H1 (cell line): ENCODE data around the gene FREM2. TPM values are rescaled to one million over a fixed set of nuclear protein-coding genes. Genes with fewer than 3 reads are reported as not detected.

Source experiments
- CTCF ChIA-PET: fragments of 300-600 bp; sonication (Branson Sonifier 250); formaldehyde crosslinking; loops from one replicate; lab custom pipeline; 2021; ENCODE audit not compliant: partially characterized antibody; lab: Charles Lee
- POLR2A ChIA-PET: fragments of 300-600 bp; sonication (Branson Sonifier 250); formaldehyde crosslinking; loops from one replicate; lab custom pipeline; 2021; ENCODE audit warnings: inconsistent platforms; ENCODE audit not compliant: partially characterized antibody; lab: Charles Lee
- DNase-seq, 2 experiments: peaks; one replicate each; pipeline versions ENCODE4 v3.0.0 to v3.0.0-alpha.2; 2010 to 2022; ENCODE audit warnings: low spot score in 2 of 2, low read depth in 1 of 2, mixed read lengths in 1 of 2
- FAIRE-seq: peaks from 2 replicates; lab custom pipeline; 2011; peaks lifted over from hg19 to GRCh38; lab: Jason Lieb, UNC
- H2AFZ ChIP-seq: 2 replicates; pipeline ENCODE4 v1.8.1; 2012; ENCODE audit warnings: low read length, inconsistent platforms
- H2AK5ac ChIP-seq: 2 replicates; pipeline ENCODE4 v1.6.1; 2013; ENCODE audit warnings: low read depth, low read length
- H2BK120ac ChIP-seq: replicated peaks from 2 replicates; pipeline ENCODE3; 2013; ENCODE audit warnings: low read depth, low read length, inconsistent platforms
- H2BK12ac ChIP-seq: 2 replicates; pipeline ENCODE4 v1.6.1; 2013; ENCODE audit warnings: low read depth, low read length
- H2BK15ac ChIP-seq: 2 replicates; pipeline ENCODE4 v1.6.1; 2013; ENCODE audit warnings: low read length
- H2BK20ac ChIP-seq: 2 replicates; pipeline ENCODE4 v1.6.1; 2013; ENCODE audit warnings: low read length
- H2BK5ac ChIP-seq: 2 replicates; pipeline ENCODE4 v1.6.1; 2013; ENCODE audit warnings: low read depth, low read length
- H3K14ac ChIP-seq: 2 replicates; pipeline ENCODE4 v1.6.1; 2013; ENCODE audit warnings: inconsistent platforms; ENCODE audit not compliant: insufficient read length
- H3K18ac ChIP-seq: 2 replicates; pipeline ENCODE4 v1.6.1; 2013; ENCODE audit warnings: low read length; ENCODE audit errors: extremely low read depth
- H3K23ac ChIP-seq: 2 replicates; pipeline ENCODE4 v1.6.1; 2013; ENCODE audit warnings: inconsistent platforms; ENCODE audit not compliant: insufficient read length
- H3K23me2 ChIP-seq: 2 replicates; pipeline ENCODE4 v1.6.1; 2013; ENCODE audit warnings: low read depth, low read length
- H3K27ac ChIP-seq: 2 replicates; pipeline ENCODE4 v1.6.1; 2011; ENCODE audit warnings: low read depth, low read length, inconsistent platforms
- H3K27me3 ChIP-seq, 4 experiments: replicated peaks in 1 of 4; 1 replicate in 1 of 4; 2 replicates in 3 of 4; pipeline versions ENCODE4 v1.6.1 to v1.8.1; 2011 to 2013; ENCODE audit warnings: low read length in 3 of 4, mild to moderate bottlenecking in 3 of 4, inconsistent platforms in 2 of 4, mixed read lengths in 2 of 4, moderate library complexity in 1 of 4; ENCODE audit not compliant: control insufficient read depth in 3 of 4, insufficient read depth in 3 of 4; ENCODE audit errors: extremely low read depth in 1 of 4
- H3K36me3 ChIP-seq, 4 experiments: 2 replicates each; pipeline versions ENCODE4 v1.6.1 to v1.8.1; 2011 to 2013; ENCODE audit warnings: mild to moderate bottlenecking in 4 of 4, low read length in 3 of 4, moderate library complexity in 2 of 4, control low read depth in 1 of 4, inconsistent platforms in 1 of 4; ENCODE audit not compliant: insufficient read depth in 4 of 4, control insufficient read depth in 2 of 4
- H3K4ac ChIP-seq: replicated peaks from 2 replicates; pipeline ENCODE3; 2013; ENCODE audit warnings: low read length, low read depth, mixed read lengths, inconsistent platforms; ENCODE audit not compliant: insufficient read length
- H3K4me1 ChIP-seq, 4 experiments: replicated peaks in 1 of 4; 1 replicate in 1 of 4; 2 replicates in 3 of 4; pipeline versions ENCODE4 v1.6.1 to v1.8.1; 2011 to 2013; ENCODE audit warnings: low read length in 3 of 4, inconsistent platforms in 2 of 4, mixed read lengths in 1 of 4; ENCODE audit not compliant: insufficient read depth in 4 of 4, control insufficient read depth in 3 of 4
- H3K4me2 ChIP-seq, 2 experiments: 2 replicates each; pipeline versions ENCODE4 v1.6.1 to v1.8.1; 2011 to 2013; ENCODE audit warnings: low read depth in 2 of 2, low read length in 2 of 2, control low read depth in 1 of 2, inconsistent platforms in 1 of 2, mild to moderate bottlenecking in 1 of 2; ENCODE audit not compliant: insufficient read depth in 1 of 2
- H3K4me3 ChIP-seq, 4 experiments: fragments of 200-600, 300-600 bp in 1 of 4; sonication (generic), shearing (Covaris generic), sonication (Bioruptor Twin) in 1 of 4; 2 replicates each; pipeline versions ENCODE4 v1.5.1 to v1.8.1; 2011 to 2016; ENCODE audit warnings: low read length in 4 of 4, low read depth in 3 of 4, control low read depth in 2 of 4, inconsistent platforms in 2 of 4, mild to moderate bottlenecking in 2 of 4, mixed read lengths in 1 of 4, moderate library complexity in 1 of 4; ENCODE audit not compliant: insufficient read depth in 2 of 4; ENCODE audit errors: extremely low read depth in 1 of 4
- H3K56ac ChIP-seq: replicated peaks from 2 replicates; pipeline ENCODE3; 2013; ENCODE audit warnings: low read depth, mild to moderate bottlenecking, mixed read lengths, low read length, inconsistent platforms; ENCODE audit not compliant: insufficient read length
- H3K79me1 ChIP-seq: 2 replicates; pipeline ENCODE4 v1.6.1; 2013; ENCODE audit warnings: low read depth, low read length, control low read depth
- H3K79me2 ChIP-seq, 2 experiments: 2 replicates each; pipeline versions ENCODE4 v1.6.1 to v1.8.1; 2012 to 2013; ENCODE audit warnings: low read length in 2 of 2, mild to moderate bottlenecking in 2 of 2, inconsistent platforms in 1 of 2; ENCODE audit not compliant: insufficient read depth in 2 of 2, control insufficient read depth in 1 of 2
- H3K9ac ChIP-seq, 4 experiments: replicated peaks in 1 of 4; 1 replicate in 1 of 4; 2 replicates in 3 of 4; pipeline versions ENCODE4 v1.6.1 to v1.8.1; 2011 to 2013; ENCODE audit warnings: low read depth in 3 of 4, low read length in 3 of 4, control low read depth in 2 of 4, mild to moderate bottlenecking in 2 of 4, moderate library complexity in 2 of 4, inconsistent platforms in 1 of 4; ENCODE audit errors: extremely low read depth in 1 of 4
- H3K9me3 ChIP-seq, 2 experiments: 2 replicates each; pipeline versions ENCODE4 v1.6.1 to v1.8.1; 2012 to 2013; ENCODE audit warnings: mild to moderate bottlenecking in 2 of 2, moderate library complexity in 2 of 2, control low read depth in 1 of 2, inconsistent platforms in 1 of 2, low read depth in 1 of 2, low read length in 1 of 2, mixed read lengths in 1 of 2; ENCODE audit not compliant: insufficient read depth in 2 of 2
- H4K20me1 ChIP-seq, 2 experiments: replicated peaks in 1 of 2; 2 replicates each; pipeline versions ENCODE3 to v1.8.1; 2011 to 2013; ENCODE audit warnings: inconsistent platforms in 2 of 2, low read length in 2 of 2, mild to moderate bottlenecking in 1 of 2; ENCODE audit not compliant: insufficient read depth in 2 of 2, control insufficient read depth in 1 of 2
- H4K5ac ChIP-seq: 2 replicates; pipeline ENCODE4 v1.6.1; 2013; ENCODE audit warnings: low read length, low read depth, mixed read lengths, inconsistent platforms; ENCODE audit not compliant: insufficient read length
- H4K8ac ChIP-seq: 2 replicates; pipeline ENCODE4 v1.8.0; 2013; ENCODE audit warnings: mild to moderate bottlenecking, moderate library complexity, low read length, inconsistent platforms; ENCODE audit not compliant: insufficient read depth; ENCODE audit errors: extremely low read depth
- H4K91ac ChIP-seq: replicated peaks from 2 replicates; pipeline ENCODE3; 2013; ENCODE audit warnings: low read length, mixed read lengths, inconsistent platforms; ENCODE audit not compliant: insufficient read length
- KDM4A ChIP-seq: IDR thresholded peaks from one replicate; pipeline ENCODE4 v1.7.1; 2012; ENCODE audit warnings: low read depth, mild to moderate bottlenecking, moderate library complexity, low read length, inconsistent platforms; ENCODE audit not compliant: severe bottlenecking
- WGBS, 2 experiments: shearing (Covaris generic) in 1 of 2; methylation state at CpG; one replicate each; pipeline versions ENCODE4 v1.1.6 to v1.1.7; 2013 to 2015; ENCODE audit warnings: low lambda C conversion rate in 2 of 2, mixed read lengths in 2 of 2, inconsistent platforms in 1 of 2, low coverage in 1 of 2, missing lambda C conversion rate in 1 of 2; ENCODE audit not compliant: insufficient replicate concordance in 2 of 2, insufficient coverage in 1 of 2, insufficient read length in 1 of 2; ENCODE audit errors: extremely low coverage in 1 of 2, missing lambda C conversion rate in 1 of 2; 5-methylcytosine and 5-hydroxymethylcytosine counted together
- polyA plus RNA-seq, 7 experiments: library from polyadenylated mRNA; depleted of rRNA in 3 of 7; stranded (reverse) in 5 of 7; unstranded in 2 of 7; fragments of >200 nt in 5 of 7; fragments of 200-250 nt in 2 of 7; gene quantifications; 1 replicate in 5 of 7; 2 replicates in 1 of 7; 4 replicates in 1 of 7; pipeline versions ENCODE4 v1.2.1 to v1.2.3, GENCODE V29; 2011 to 2013; ENCODE audit warnings: missing spikeins in 2 of 7, mixed read lengths in 2 of 7
- total RNA-seq: library from RNA; stranded (reverse); fragmentation: NEBNext Ultra II Directional; extraction: Animal tissue kit (Norgen Biotek cat#: 25700); gene quantifications from 2 replicates; pipeline ENCODE4 v1.2.1, GENCODE V29; 2021

The FREM2 gene
- total and polyA plus RNA-seq, 2 of the 8 experiments (the other 6 are each of a cell fraction or from before 2014, with no cell fraction given): 11.6 to 22.8 TPM

DNA sequence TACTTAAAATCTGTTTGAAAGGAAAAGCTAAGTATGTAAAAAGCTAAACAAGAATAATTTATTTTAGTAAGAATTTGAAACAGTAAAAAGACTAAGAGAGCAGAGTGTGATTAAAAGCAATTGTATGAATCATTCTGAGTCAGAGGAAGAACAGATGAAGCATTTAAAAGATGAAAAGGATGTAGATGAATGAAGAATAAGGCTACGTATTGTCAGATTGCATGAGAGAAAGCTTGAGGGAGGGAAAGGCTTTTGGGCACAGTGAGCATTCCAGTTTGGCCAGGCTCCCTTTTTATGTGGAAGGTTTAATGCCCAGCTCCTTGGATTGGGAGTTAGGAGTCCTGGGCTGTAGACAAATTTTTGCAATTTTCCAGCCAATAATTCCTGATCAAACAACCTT is 117.7 kb downstream of the FREM2 start:
- H3K56ac ChIP-seq: no peak overlapping the region
- FAIRE-seq: no peak
- H3K27me3 ChIP-seq: no peaks in the 10 kb centered on the region
- CTCF ChIA-PET: interaction anchor here (1.7 kb wide), 1 partner anchor 118 kb away, joined by 4 read pairs; no protein-coding TSS in a partner anchor
- DNase-seq: no peak
- no peak overlapping the region for H2AK5ac ChIP-seq
- no peaks in the 10 kb centered on the region for H3K36me3 ChIP-seq
- no peak overlapping the region for H3K9ac ChIP-seq
- no peak overlapping the region for H2AFZ ChIP-seq
- H3K23me2 ChIP-seq: no peaks in the 10 kb centered on the region
- no peaks in the 10 kb centered on the region for H3K79me2 ChIP-seq
- H2BK12ac ChIP-seq: no peak overlapping the region
- 65% methylated on average over 1 of the region's 1 CpG; no CpG with 5 or more reads in 1 of the 2 experiments for WGBS, 2 experiments
- no peaks in the 10 kb centered on the region; a peak in 1 of 4 replicates for H3K9me3 ChIP-seq
- no peak overlapping the region for H3K18ac ChIP-seq
- H2BK15ac ChIP-seq: no peak overlapping the region
- no peaks in the 10 kb centered on the region for H3K79me1 ChIP-seq
- H3K23ac ChIP-seq: no peak overlapping the region
- no peak overlapping the region for H3K4ac ChIP-seq
- H3K14ac ChIP-seq: no peak overlapping the region
- H3K27ac ChIP-seq: no peak overlapping the region
- H3K4me3 ChIP-seq: no peak overlapping the region
- no peaks in the 10 kb centered on the region for H4K20me1 ChIP-seq
- H3K4me2 ChIP-seq: no peak overlapping the region; a peak in 1 of 4 replicates
- no peak overlapping the region for H2BK20ac ChIP-seq
- peaks cover 4 to 18% (median 6%) of the 10 kb centered on the region in 4 experiments; a peak in 6 of 7 replicates for H3K4me1 ChIP-seq
- H4K5ac ChIP-seq: no peak overlapping the region
- no peak overlapping the region for H4K8ac ChIP-seq
- no peak overlapping the region for H2BK5ac ChIP-seq
- H2BK120ac ChIP-seq: peak overlapping the region; percentile 70
- POLR2A ChIA-PET: no interaction called here
- H4K91ac ChIP-seq: no peak overlapping the region
- TF ChIP-seq KDM4A: no peak
